ENCODE data around the gene LRRTM4.

DNA sequence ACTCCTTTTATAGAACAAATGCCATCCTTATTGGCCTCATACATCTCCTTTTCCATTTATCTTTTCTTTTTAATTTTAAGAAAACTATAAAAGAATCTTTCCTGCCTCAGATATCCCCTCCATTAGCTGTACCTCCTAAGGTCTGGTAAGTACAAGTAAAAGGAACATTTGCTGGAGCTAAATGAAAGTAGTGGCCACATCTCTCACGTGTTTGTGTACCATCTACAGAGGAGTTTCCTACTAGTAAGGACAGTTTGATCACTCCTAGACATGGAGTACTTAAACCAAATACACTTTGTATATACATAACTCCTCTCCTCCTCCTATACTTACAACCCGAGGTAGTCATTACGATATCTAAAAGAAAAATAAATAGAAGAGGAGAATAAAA is 504.8 kb downstream of the LRRTM4 start:
- TF ChIP-seq, protein P1, sequence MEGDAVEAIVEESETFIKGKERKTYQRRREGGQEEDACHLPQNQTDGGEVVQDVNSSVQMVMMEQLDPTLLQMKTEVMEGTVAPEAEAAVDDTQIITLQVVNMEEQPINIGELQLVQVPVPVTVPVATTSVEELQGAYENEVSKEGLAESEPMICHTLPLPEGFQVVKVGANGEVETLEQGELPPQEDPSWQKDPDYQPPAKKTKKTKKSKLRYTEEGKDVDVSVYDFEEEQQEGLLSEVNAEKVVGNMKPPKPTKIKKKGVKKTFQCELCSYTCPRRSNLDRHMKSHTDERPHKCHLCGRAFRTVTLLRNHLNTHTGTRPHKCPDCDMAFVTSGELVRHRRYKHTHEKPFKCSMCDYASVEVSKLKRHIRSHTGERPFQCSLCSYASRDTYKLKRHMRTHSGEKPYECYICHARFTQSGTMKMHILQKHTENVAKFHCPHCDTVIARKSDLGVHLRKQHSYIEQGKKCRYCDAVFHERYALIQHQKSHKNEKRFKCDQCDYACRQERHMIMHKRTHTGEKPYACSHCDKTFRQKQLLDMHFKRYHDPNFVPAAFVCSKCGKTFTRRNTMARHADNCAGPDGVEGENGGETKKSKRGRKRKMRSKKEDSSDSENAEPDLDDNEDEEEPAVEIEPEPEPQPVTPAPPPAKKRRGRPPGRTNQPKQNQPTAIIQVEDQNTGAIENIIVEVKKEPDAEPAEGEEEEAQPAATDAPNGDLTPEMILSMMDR (conservative IDR thresholded peaks at IDR 0.05; ENCODE audit: low read depth, low read length): no peak
- TF ChIP-seq EZH2 (IDR thresholded peaks at IDR 0.05; ENCODE audit: borderline replicate concordance, low read depth, low read length, poor library complexity, severe bottlenecking): no peak

Data from A673 (cell line).